ENCODE data around the gene SLC6A18.

The SLC6A18 gene

GRCh38 chr5:1210832-1211251 lies 14.3 kb upstream of the SLC6A18 start:
- H3K36me3 ChIP-seq (replicated peaks; ENCODE audit: low read depth, low read length), result no peaks in the 10 kb centered on the region
- no peaks in the 10 kb centered on the region for H3K4me1 ChIP-seq (ENCODE audit: low read length)
- H2AFZ ChIP-seq (ENCODE audit: low read depth, low read length), result no peak overlapping the region
- no peaks in the 10 kb centered on the region for H3K9me3 ChIP-seq (ENCODE audit: insufficient read depth, low read length)
- H3K79me2 ChIP-seq (ENCODE audit: low read length), result no peaks in the 10 kb centered on the region
- no peak overlapping the region for H3K27ac ChIP-seq (ENCODE audit: low read length)
- no peaks in the 10 kb centered on the region for H4K20me1 ChIP-seq (ENCODE audit: insufficient read depth, low read length)
- TF ChIP-seq CTCF (IDR thresholded peaks at IDR 0.05; ENCODE audit: low read depth, low read length) (no peak), EZH2phosphoT487 (IDR thresholded peaks at IDR 0.05; ENCODE audit: low read depth) (no peak)
- 0 out of 2 replicates have a peak, but pooled peaks cover under 1% of the 10 kb centered on the region for H3K27me3 ChIP-seq (ENCODE audit: low read depth, low read length)
- no peak overlapping the region for H3K4me3 ChIP-seq (ENCODE audit: low read length)
- no peak overlapping the region for H3K4me2 ChIP-seq (ENCODE audit: low read length)
- no peak overlapping the region for H3K9ac ChIP-seq (ENCODE audit: low read length)

- no peaks in the 10 kb centered on the region for H3K36me3 ChIP-seq (replicated peaks; ENCODE audit: low read depth, low read length)
- H4K20me1 ChIP-seq (ENCODE audit: insufficient read depth, low read length), result no peaks in the 10 kb centered on the region
- TF ChIP-seq EZH2phosphoT487 (IDR thresholded peaks at IDR 0.05; ENCODE audit: low read depth) (no peak), CTCF (IDR thresholded peaks at IDR 0.05; ENCODE audit: low read depth, low read length) (no peak)
- H2AFZ ChIP-seq (ENCODE audit: low read depth, low read length), result no peak overlapping the region
- H3K4me1 ChIP-seq (ENCODE audit: low read length), result no peaks in the 10 kb centered on the region
- H3K4me3 ChIP-seq (ENCODE audit: low read length), result no peak overlapping the region
- H3K27ac ChIP-seq (ENCODE audit: low read length), result no peak overlapping the region
- H3K9me3 ChIP-seq (ENCODE audit: insufficient read depth, low read length), result no peaks in the 10 kb centered on the region
- no peaks in the 10 kb centered on the region for H3K27me3 ChIP-seq (ENCODE audit: low read depth, low read length)
- H3K9ac ChIP-seq (ENCODE audit: low read length), result no peak overlapping the region
- H3K4me2 ChIP-seq (ENCODE audit: low read length), result no peak overlapping the region
- H3K79me2 ChIP-seq (ENCODE audit: low read length), result no peaks in the 10 kb centered on the region
Measured at GRCh38 chr5:1211701-1212100, 13.5 kb upstream of the SLC6A18 start.

- Histone ChIP-seq H4K20me1 (ENCODE audit: insufficient read depth, low read length) (no peaks in the 10 kb centered on the region), H2AFZ (ENCODE audit: low read depth, low read length) (no peak overlapping the region), H3K4me1 (ENCODE audit: low read length) (no peaks in the 10 kb centered on the region), H3K27me3 (ENCODE audit: low read depth, low read length) (no peaks in the 10 kb centered on the region), H3K36me3 (replicated peaks; ENCODE audit: low read depth, low read length) (no peaks in the 10 kb centered on the region), H3K9ac (ENCODE audit: low read length) (no peak overlapping the region), H3K4me3 (ENCODE audit: low read length) (no peak overlapping the region), H3K79me2 (ENCODE audit: low read length) (no peaks in the 10 kb centered on the region), H3K27ac (ENCODE audit: low read length) (no peak overlapping the region), H3K9me3 (ENCODE audit: insufficient read depth, low read length) (no peaks in the 10 kb centered on the region), H3K4me2 (ENCODE audit: low read length) (no peak overlapping the region)
- TF ChIP-seq CTCF (IDR thresholded peaks at IDR 0.05; ENCODE audit: low read depth, low read length), result no peak
- TF ChIP-seq EZH2phosphoT487 (IDR thresholded peaks at IDR 0.05; ENCODE audit: low read depth), result no peak
Measured at GRCh38 chr5:1212271-1212670, 12.9 kb upstream of the SLC6A18 start.

GRCh38 chr5:1212881-1213280 lies 12.3 kb upstream of the SLC6A18 start:
- no peak overlapping the region for H3K9ac ChIP-seq (ENCODE audit: low read length)
- H3K4me1 ChIP-seq (ENCODE audit: low read length), result no peaks in the 10 kb centered on the region

More at GRCh38 chr5:1212881-1213280, 12.3 kb upstream of the SLC6A18 start:
- Histone ChIP-seq H2AFZ (ENCODE audit: low read depth, low read length) (no peak overlapping the region), H3K36me3 (replicated peaks; ENCODE audit: low read depth, low read length) (no peaks in the 10 kb centered on the region), H3K4me2 (ENCODE audit: low read length) (no peak overlapping the region), H3K27me3 (ENCODE audit: low read depth, low read length) (no peaks in the 10 kb centered on the region), H3K79me2 (ENCODE audit: low read length) (no peaks in the 10 kb centered on the region), H3K4me3 (ENCODE audit: low read length) (no peak overlapping the region), H3K27ac (ENCODE audit: low read length) (no peak overlapping the region), H4K20me1 (ENCODE audit: insufficient read depth, low read length) (no peaks in the 10 kb centered on the region), H3K9me3 (ENCODE audit: insufficient read depth, low read length) (no peaks in the 10 kb centered on the region)
- no peak for TF ChIP-seq EZH2phosphoT487 (IDR thresholded peaks at IDR 0.05; ENCODE audit: low read depth)

Data from OCI-LY3 (cell line).